ENCODE results near the gene APOH.

Gene APOH, protein sequence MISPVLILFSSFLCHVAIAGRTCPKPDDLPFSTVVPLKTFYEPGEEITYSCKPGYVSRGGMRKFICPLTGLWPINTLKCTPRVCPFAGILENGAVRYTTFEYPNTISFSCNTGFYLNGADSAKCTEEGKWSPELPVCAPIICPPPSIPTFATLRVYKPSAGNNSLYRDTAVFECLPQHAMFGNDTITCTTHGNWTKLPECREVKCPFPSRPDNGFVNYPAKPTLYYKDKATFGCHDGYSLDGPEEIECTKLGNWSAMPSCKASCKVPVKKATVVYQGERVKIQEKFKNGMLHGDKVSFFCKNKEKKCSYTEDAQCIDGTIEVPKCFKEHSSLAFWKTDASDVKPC

DNA sequence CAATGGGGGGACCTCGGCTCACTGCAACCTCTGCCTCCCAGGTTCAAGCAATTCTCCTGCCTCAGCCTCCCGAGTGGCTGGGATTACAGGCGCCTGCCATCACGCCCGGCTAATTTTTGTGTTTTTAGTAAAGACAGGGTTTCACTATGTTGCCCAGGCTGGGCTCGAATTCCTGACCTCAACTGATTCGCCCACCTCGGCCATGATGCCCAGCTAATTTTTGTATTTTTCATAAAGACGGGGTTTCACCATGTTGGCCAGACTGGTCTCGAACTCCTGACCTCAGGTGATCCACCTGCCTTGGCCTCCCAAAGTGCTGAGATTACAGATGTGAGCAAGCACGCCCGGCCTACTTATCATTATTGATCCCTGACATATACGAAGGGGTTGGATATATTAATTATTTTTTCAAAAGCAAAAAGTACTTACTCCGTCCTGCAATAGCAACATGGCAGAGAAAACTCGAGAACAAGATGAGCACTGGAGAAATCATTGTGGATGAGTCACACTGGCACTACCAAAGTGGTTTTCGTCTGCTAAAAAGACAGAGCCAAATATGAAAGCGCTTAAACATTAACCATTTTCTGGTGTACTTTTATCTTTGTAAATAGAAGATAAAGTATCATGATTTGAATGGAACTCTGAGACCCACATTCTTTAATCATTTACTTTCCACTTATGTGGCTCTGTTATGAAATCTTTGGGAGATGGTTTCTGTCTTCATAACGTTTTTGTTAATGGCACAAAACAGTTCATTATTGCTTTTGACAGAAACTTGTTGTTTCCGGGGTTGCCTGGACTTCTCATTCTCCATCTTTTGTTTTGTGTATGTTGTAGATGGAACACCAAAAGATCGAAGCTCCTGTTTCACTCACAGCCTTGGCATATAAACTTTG is at the start of gene APOH:
APOH (minus strand) TSS at position 529 of the 896 bp plus-strand sequence; CDS start at position 493, 36 bp downstream.
- ChIA-PET POLR2A (no interaction called here), CTCF (no interaction called here)
- TF ChIP-seq CTBP1 (IDR thresholded peaks at IDR 0.05; ENCODE audit: borderline replicate concordance) = no peak
- no peak for TF ChIP-seq NFRKB (IDR thresholded peaks at IDR 0.05)
- no peak for DNase-seq (ENCODE audit: extremely low spot score)

- TF ChIP-seq NFRKB (IDR thresholded peaks at IDR 0.05) (no peak), SP1 (IDR thresholded peaks at IDR 0.05) (no peak), ZNF384 (IDR thresholded peaks at IDR 0.05) (no peak), FOXA1 (IDR thresholded peaks at IDR 0.05) (no peak), FOXK2 (IDR thresholded peaks at IDR 0.05) (no peak), ELF4 (IDR thresholded peaks at IDR 0.05) (no peak)
- DNase-seq (ENCODE audit: extremely low spot score) = no peak
- CTCF ChIA-PET = no interaction called here
- POLR2A ChIA-PET = no interaction called here
Observed at GRCh38 chr17:66277191-66277590, 48.0 kb upstream of the APOH start.

GRCh38 chr17:66276328-66276937 is 47.2 kb upstream of the APOH start:
- CTCF ChIA-PET = no interaction called here
- POLR2A ChIA-PET = no interaction called here
- DNase-seq (ENCODE audit: extremely low spot score) = no peak
- TF ChIP-seq FOXA1 (IDR thresholded peaks at IDR 0.05) = no peak
- TF ChIP-seq FOXK2 (IDR thresholded peaks at IDR 0.05) = no peak
- TF ChIP-seq ARNT (IDR thresholded peaks at IDR 0.05) = no peak
- no peak for TF ChIP-seq SP1 (IDR thresholded peaks at IDR 0.05)
- no peak for TF ChIP-seq LEF1 (IDR thresholded peaks at IDR 0.05; ENCODE audit: borderline replicate concordance)
- TF ChIP-seq L3MBTL2 (conservative IDR thresholded peaks at IDR 0.05) = no peak
- TF ChIP-seq FOXM1 (IDR thresholded peaks at IDR 0.05; ENCODE audit: borderline replicate concordance) = no peak
- TF ChIP-seq HDGF (IDR thresholded peaks at IDR 0.05; ENCODE audit: borderline replicate concordance) = no peak
- TF ChIP-seq, protein P1, sequence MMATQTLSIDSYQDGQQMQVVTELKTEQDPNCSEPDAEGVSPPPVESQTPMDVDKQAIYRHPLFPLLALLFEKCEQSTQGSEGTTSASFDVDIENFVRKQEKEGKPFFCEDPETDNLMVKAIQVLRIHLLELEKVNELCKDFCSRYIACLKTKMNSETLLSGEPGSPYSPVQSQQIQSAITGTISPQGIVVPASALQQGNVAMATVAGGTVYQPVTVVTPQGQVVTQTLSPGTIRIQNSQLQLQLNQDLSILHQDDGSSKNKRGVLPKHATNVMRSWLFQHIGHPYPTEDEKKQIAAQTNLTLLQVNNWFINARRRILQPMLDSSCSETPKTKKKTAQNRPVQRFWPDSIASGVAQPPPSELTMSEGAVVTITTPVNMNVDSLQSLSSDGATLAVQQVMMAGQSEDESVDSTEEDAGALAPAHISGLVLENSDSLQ (IDR thresholded peaks at IDR 0.05) = no peak

- no peak for DNase-seq (ENCODE audit: extremely low spot score)
- POLR2A ChIA-PET = no interaction called here
- TF ChIP-seq FOXA1 (IDR thresholded peaks at IDR 0.05) = no peak
- no peak for TF ChIP-seq CTBP1 (IDR thresholded peaks at IDR 0.05; ENCODE audit: borderline replicate concordance)
- TF ChIP-seq ARNT (IDR thresholded peaks at IDR 0.05) = no peak
- TF ChIP-seq, protein P1 (IDR thresholded peaks at IDR 0.05) = no peak
- TF ChIP-seq TARDBP (IDR thresholded peaks at IDR 0.05) = no peak
- no peak for TF ChIP-seq L3MBTL2 (conservative IDR thresholded peaks at IDR 0.05)
- no peak for TF ChIP-seq LEF1 (IDR thresholded peaks at IDR 0.05; ENCODE audit: borderline replicate concordance)
- no peak for TF ChIP-seq NFRKB (IDR thresholded peaks at IDR 0.05)
- no peak for TF ChIP-seq ZNF384 (IDR thresholded peaks at IDR 0.05)
- no peak for TF ChIP-seq HDGF (IDR thresholded peaks at IDR 0.05; ENCODE audit: borderline replicate concordance)
- no peak for TF ChIP-seq FOXM1 (IDR thresholded peaks at IDR 0.05; ENCODE audit: borderline replicate concordance)
- no peak for TF ChIP-seq SP1 (IDR thresholded peaks at IDR 0.05)
- no peak for TF ChIP-seq FOXK2 (IDR thresholded peaks at IDR 0.05)
- no peak for TF ChIP-seq ELF4 (IDR thresholded peaks at IDR 0.05)
- no peak for TF ChIP-seq SUZ12 (IDR thresholded peaks at IDR 0.05)
- TF ChIP-seq BHLHE40 (IDR thresholded peaks at IDR 0.05; ENCODE audit: borderline replicate concordance) = no peak
- CTCF ChIA-PET = no interaction called here
Observed at GRCh38 chr17:66275651-66276050, 46.4 kb upstream of the APOH start.

GRCh38 chr17:66273586-66273848 is 44.3 kb upstream of the APOH start:
- no peak for DNase-seq (ENCODE audit: extremely low spot score)
- POLR2A ChIA-PET = no interaction called here
- TF ChIP-seq CTBP1 (IDR thresholded peaks at IDR 0.05; ENCODE audit: borderline replicate concordance) = no peak
- TF ChIP-seq FOXM1 (IDR thresholded peaks at IDR 0.05; ENCODE audit: borderline replicate concordance) = no peak
- CTCF ChIA-PET = no interaction called here

- no peak for TF ChIP-seq FOXK2 (IDR thresholded peaks at IDR 0.05)
- TF ChIP-seq LEF1 (IDR thresholded peaks at IDR 0.05; ENCODE audit: borderline replicate concordance) = no peak
- no peak for TF ChIP-seq FOXM1 (IDR thresholded peaks at IDR 0.05; ENCODE audit: borderline replicate concordance)
- TF ChIP-seq HDGF (IDR thresholded peaks at IDR 0.05; ENCODE audit: borderline replicate concordance) = no peak
- TF ChIP-seq FOXA1 (IDR thresholded peaks at IDR 0.05) = no peak
- ChIA-PET POLR2A (no interaction called here), CTCF (no interaction called here)
- no peak for DNase-seq (ENCODE audit: extremely low spot score)
Observed at GRCh38 chr17:66272811-66273585, 43.8 kb upstream of the APOH start.
